Neural cell (in vitro differentiated cells): ENCODE results near the gene TP53INP2. TPM values are rescaled to one million over a fixed set of nuclear protein-coding genes. Genes with fewer than 3 reads are reported as not detected.
A peak's percentile ranks its signal among the peaks of the same experiment; 100 is the strongest.
"Not testable (repeated sequence)": the region's sequence is repeated elsewhere in the genome, so short reads cannot be mapped to it uniquely, and the experiment has no call there.

Experiments
- H2AFZ ChIP-seq: fragments of 200-600, 300-800 bp; sonication (generic), shearing (Covaris generic); 2 replicates; pipeline ENCODE4 v1.6.0; 2014; ENCODE audit warnings: low read depth, mild to moderate bottlenecking, antibody characterized with exemption, low read length, moderate library complexity
- H3F3A ChIP-seq: fragments of 200-600 bp; shearing (Covaris generic); 2 replicates; pipeline ENCODE4 v1.6.1; 2016; ENCODE audit warnings: mild to moderate bottlenecking, moderate library complexity, mixed read lengths, antibody characterized with exemption, low read length; ENCODE audit not compliant: insufficient read depth, poor library complexity, severe bottlenecking
- H3K27ac ChIP-seq: fragments of 200-600, 300-800 bp; sonication (generic), shearing (Covaris generic); 2 replicates; pipeline ENCODE4 v1.5.1; 2014; ENCODE audit warnings: mild to moderate bottlenecking, low read length, moderate library complexity
- H3K27me3 ChIP-seq: fragments of 300-800, 200-600 bp; sonication (generic), shearing (Covaris generic); 2 replicates; pipeline ENCODE4 v1.6.0; 2014; ENCODE audit warnings: mild to moderate bottlenecking, low read depth, low read length, moderate library complexity; ENCODE audit not compliant: insufficient read depth
- H3K36me3 ChIP-seq: fragments of 300-800, 200-600 bp; sonication (generic), shearing (Covaris generic); 2 replicates; pipeline ENCODE4 v1.5.1; 2014; ENCODE audit warnings: mild to moderate bottlenecking, antibody characterized with exemption, low read length, moderate library complexity; ENCODE audit not compliant: insufficient read depth
- H3K4me2 ChIP-seq: fragments of 300-800, 200-600 bp; sonication (generic), shearing (Covaris generic); 2 replicates; pipeline ENCODE4 v1.6.0; 2014; ENCODE audit warnings: mild to moderate bottlenecking, low read length
- H3K4me3 ChIP-seq: fragments of 300-800, 200-600 bp; sonication (generic), shearing (Covaris generic); 2 replicates; pipeline ENCODE4 v1.5.1; 2014; ENCODE audit warnings: mild to moderate bottlenecking, low read length, moderate library complexity
- H3K79me2 ChIP-seq: fragments of 200-600 bp; shearing (Covaris generic); replicated peaks from 2 replicates; pipeline ENCODE4 v1.6.0; 2014; ENCODE audit warnings: mild to moderate bottlenecking, low read length, moderate library complexity; ENCODE audit not compliant: insufficient read depth
- H3K9ac ChIP-seq: fragments of 300-800, 200-600 bp; sonication (generic), shearing (Covaris generic); 2 replicates; pipeline ENCODE4 v1.6.1; 2016; ENCODE audit warnings: mild to moderate bottlenecking, low read length, mixed read lengths
- H3K9me2 ChIP-seq: fragments of 200-600 bp; shearing (Covaris generic); 2 replicates; pipeline ENCODE4 v1.6.1; 2016; ENCODE audit warnings: mild to moderate bottlenecking, low read length, mixed read lengths; ENCODE audit not compliant: insufficient read depth
- H3K9me3 ChIP-seq: fragments of 200-600, 300-800 bp; sonication (generic), shearing (Covaris generic); 2 replicates; pipeline ENCODE4 v1.6.1; 2016; ENCODE audit warnings: mild to moderate bottlenecking, mixed run types, low read length, moderate library complexity, mixed read lengths
- H4K20me1 ChIP-seq: fragments of 200-600 bp; shearing (Covaris generic); 2 replicates; pipeline ENCODE4 v1.6.1; 2016; ENCODE audit warnings: mild to moderate bottlenecking, mixed run types; ENCODE audit not compliant: insufficient read depth
- CTCF ChIP-seq: fragments of 450-650 bp; IDR thresholded peaks from 2 replicates; pipeline ENCODE4 v1.5.1; 2014; ENCODE audit warnings: antibody characterized with exemption, mild to moderate bottlenecking, moderate library complexity; ENCODE audit not compliant: poor library complexity, severe bottlenecking
- EP300 ChIP-seq: fragments of 450-650 bp; conservative IDR thresholded peaks from 2 replicates; pipeline ENCODE4 v1.6.1; 2014; ENCODE audit warnings: antibody characterized with exemption, mild to moderate bottlenecking, moderate library complexity; ENCODE audit not compliant: poor library complexity, severe bottlenecking
- EZH2 ChIP-seq: fragments of 200-600, 300-800 bp; shearing (Covaris generic), sonication (generic); IDR thresholded peaks from 2 replicates; pipeline ENCODE4 v1.6.1; 2014; ENCODE audit warnings: antibody characterized with exemption, low read length, borderline replicate concordance, mild to moderate bottlenecking; ENCODE audit not compliant: insufficient read depth, poor library complexity, severe bottlenecking
- MXI1 ChIP-seq: fragments of 450-650 bp; conservative IDR thresholded peaks from 2 replicates; pipeline ENCODE4 v1.6.1; 2014; ENCODE audit warnings: antibody characterized with exemption, mild to moderate bottlenecking; ENCODE audit not compliant: poor library complexity, severe bottlenecking
- POLR2AphosphoS5 ChIP-seq: IDR thresholded peaks from 2 replicates; pipeline ENCODE4 v1.6.1; 2012
- RAD21 ChIP-seq: fragments of 450-650 bp; conservative IDR thresholded peaks from 2 replicates; pipeline ENCODE4 v1.6.1; 2014; ENCODE audit warnings: antibody characterized with exemption, mild to moderate bottlenecking, moderate library complexity
- REST ChIP-seq: IDR thresholded peaks from 2 replicates; pipeline ENCODE4 v1.6.1; 2012; ENCODE audit warnings: borderline replicate concordance
- SMC3 ChIP-seq: fragments of 450-650 bp; conservative IDR thresholded peaks from 2 replicates; pipeline ENCODE4 v1.6.1; 2014; ENCODE audit warnings: antibody characterized with exemption, mild to moderate bottlenecking, moderate library complexity; ENCODE audit not compliant: poor library complexity
- TAF1 ChIP-seq: IDR thresholded peaks from 2 replicates; pipeline ENCODE4 v1.6.1; 2012; ENCODE audit warnings: low read depth
- polyA minus RNA-seq: library from RNA; depleted of rRNA, polyadenylated mRNA; stranded (reverse); fragments of >200 nt; gene quantifications from 2 replicates; pipeline ENCODE4 v1.2.3, GENCODE V29; 2014
- polyA plus RNA-seq: library from polyadenylated mRNA; depleted of rRNA; stranded (reverse); fragments of >200 nt; gene quantifications from 2 replicates; pipeline ENCODE4 v1.2.3, GENCODE V29; 2014

TP53INP2 gene
- polyA plus RNA-seq, result 10.7 and 11.5 TPM in 2 replicates
- 8.0 and 15.2 TPM in 2 replicates for polyA minus RNA-seq

DNA sequence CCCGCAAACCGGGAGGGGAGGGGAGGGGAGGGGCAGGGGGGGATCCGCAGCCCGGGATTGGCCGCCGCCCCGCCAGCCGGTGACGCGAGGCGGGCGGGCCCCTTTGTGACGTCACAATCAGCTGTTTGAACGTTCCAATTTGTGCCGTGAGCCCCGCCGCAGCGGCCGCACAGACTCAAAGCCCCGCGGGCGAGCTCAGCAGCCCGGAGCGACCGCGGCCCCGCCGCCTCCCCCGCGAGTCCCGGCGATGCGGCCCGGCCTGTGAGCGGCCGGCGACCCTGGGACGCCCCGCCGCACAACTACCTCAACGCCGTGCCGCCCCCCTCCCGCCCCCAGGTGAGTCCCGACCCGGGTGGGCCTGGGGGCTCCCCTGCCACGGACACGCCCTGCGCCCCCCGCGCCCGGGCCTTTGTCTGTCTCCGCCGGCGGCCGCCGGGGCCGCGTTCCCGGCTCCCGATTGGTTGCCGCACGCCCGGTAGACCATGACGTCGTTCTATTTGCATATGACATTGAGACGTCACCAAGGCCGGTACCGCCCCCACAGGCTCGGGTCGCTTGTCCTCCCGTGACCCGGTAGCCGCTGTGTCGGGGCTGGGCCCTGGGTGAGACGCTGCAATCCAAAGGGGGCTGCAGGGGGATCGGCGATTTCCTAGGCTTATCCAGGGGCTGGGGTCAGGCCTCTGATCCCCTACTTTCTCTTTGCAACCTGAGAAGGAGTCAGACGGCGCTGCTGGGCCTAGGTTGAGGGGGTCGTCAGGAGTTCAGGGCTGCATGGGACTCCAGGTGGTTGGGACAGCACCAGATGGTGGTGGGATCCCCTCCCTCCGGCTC is at the start of gene TP53INP2:
TSS of gene TP53INP2 (plus strand) at position 168 of the 831 bp plus-strand sequence. CDS start 4,396 bp downstream, outside the sequence.
- H3K36me3 ChIP-seq, result no peaks in the 10 kb centered on the region
- peaks cover 20% of the 10 kb centered on the region for H3K79me2 ChIP-seq
- H3K9me3 ChIP-seq, result no peaks in the 10 kb centered on the region
- peak within 1 kb of the TSS; percentile 96 for H2AFZ ChIP-seq
- no peaks in the 10 kb centered on the region for H3K27me3 ChIP-seq
- H3K4me2 ChIP-seq, result peak within 1 kb of the TSS; percentile 94
- H4K20me1 ChIP-seq, result no peaks in the 10 kb centered on the region
- H3K9me2 ChIP-seq, result no peaks in the 10 kb centered on the region
- H3K9ac ChIP-seq, result peak within 1 kb of the TSS; percentile 99
- H3K27ac ChIP-seq, result peak within 1 kb of the TSS; percentile 99
- TF ChIP-seq CTCF, result no peak
- peak; percentile 30 for TF ChIP-seq TAF1
- TF ChIP-seq POLR2AphosphoS5, result peak; percentile 93
- no peak for TF ChIP-seq EZH2
- peak; percentile 9 for TF ChIP-seq SMC3
- peak; percentile 26 for TF ChIP-seq MXI1
- peak; percentile 81 for TF ChIP-seq EP300
- TF ChIP-seq REST, result peak; percentile 24
- TF ChIP-seq RAD21, result no peak
- H3F3A ChIP-seq, result no peaks in the 10 kb centered on the region
- peak within 1 kb of the TSS; percentile 90 for H3K4me3 ChIP-seq

- not testable (repeated sequence) for H3K27me3 ChIP-seq, H3K79me2 ChIP-seq, H4K20me1 ChIP-seq, H3K9me3 ChIP-seq, H3K27ac ChIP-seq, H3K9me2 ChIP-seq, H3F3A ChIP-seq, H3K36me3 ChIP-seq, H3K4me3 ChIP-seq, H3K9ac ChIP-seq, H3K4me2 ChIP-seq, H2AFZ ChIP-seq
Measured at GRCh38 chr20:34658654-34659053, 45.5 kb upstream of the TP53INP2 start.

GRCh38 chr20:34661811-34662210 is 42.3 kb upstream of the TP53INP2 start:
- H3K4me2 ChIP-seq, H3F3A ChIP-seq, H3K9ac ChIP-seq, H3K9me2 ChIP-seq, H4K20me1 ChIP-seq, H3K4me3 ChIP-seq, H3K79me2 ChIP-seq, H3K9me3 ChIP-seq, H3K27ac ChIP-seq, H3K36me3 ChIP-seq, H2AFZ ChIP-seq, H3K27me3 ChIP-seq: not testable (repeated sequence)
